Hematopoietic multipotent progenitor cell treated with erythropoietin and hydrocortisone succinate and interleukin-3 and kit ligand, for 17 days (in vitro differentiated cells): Measurements from ENCODE around the gene ATRNL1.
"Not testable (repeated sequence)": the region's sequence is repeated elsewhere in the genome, so short reads cannot be mapped to it uniquely, and the experiment has no call there.

Source experiments
- DNase-seq: peaks from one replicate; pipeline ENCODE4 v3.0.0-alpha.2; 2015; ENCODE audit warnings: low spot score

The ATRNL1 gene

DNA sequence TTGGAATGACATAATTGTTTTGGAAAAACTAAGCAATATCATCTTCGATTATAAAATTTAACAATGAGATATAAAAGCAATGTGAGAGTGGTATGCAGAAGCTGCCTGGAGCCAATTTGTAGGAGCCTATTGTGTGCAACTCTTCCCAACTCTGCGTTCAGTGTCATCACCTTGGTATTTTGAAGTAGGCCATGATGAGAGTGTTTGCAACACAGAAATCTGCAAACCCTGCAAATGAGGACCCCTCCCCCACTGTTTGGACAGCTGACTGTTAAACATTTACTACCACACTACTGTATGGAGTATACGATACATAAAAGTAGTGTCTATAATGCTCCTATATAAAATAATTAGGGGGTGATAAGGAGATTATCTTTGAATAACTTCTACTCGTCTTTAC lies 531.3 kb downstream of the ATRNL1 start:
- DNase-seq, result no peak

DNA sequence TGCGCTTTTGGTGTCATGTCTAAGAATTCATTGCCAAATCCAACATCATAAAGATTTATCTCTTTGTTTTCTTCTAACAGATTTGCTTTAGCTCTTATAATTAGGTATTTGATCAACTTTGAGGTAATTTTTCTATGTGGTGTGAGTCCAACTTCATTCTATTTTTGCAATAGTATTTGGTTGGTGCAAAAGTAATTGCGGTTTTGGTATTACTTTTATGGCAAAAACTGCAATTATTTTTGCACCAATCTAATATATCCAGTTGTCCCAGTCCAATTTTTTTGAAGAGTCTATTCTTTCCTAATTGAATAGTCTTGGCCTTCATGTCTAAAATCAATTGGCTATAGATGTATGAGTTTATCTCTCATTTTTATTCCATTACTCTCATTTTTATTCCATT lies 535.5 kb downstream of the ATRNL1 start:
- DNase-seq, result no peak

DNA sequence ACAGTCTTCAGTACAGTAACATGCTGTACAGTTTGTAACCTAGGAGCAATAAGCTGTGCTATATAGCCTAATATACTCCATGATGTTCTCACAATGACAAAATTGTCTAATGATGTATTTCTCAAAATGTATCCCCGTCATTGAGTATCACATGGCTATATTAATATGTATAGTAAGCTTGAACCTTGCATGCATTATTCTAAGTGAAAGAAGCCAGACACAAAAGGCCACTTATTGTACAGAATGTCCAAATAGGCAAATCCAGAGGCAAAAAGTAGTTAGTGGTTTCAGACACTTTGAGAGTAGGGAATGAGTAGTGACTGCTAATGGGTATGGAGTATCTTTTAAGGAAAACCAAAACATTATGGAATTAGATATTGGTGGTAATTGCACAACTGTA lies 545.1 kb downstream of the ATRNL1 start:
- no peak for DNase-seq

GRCh38 chr10:115649217-115649616 lies 556.1 kb downstream of the ATRNL1 start:
- DNase-seq, result no peak

- DNase-seq, result no peak
Observed at GRCh38 chr10:115653473-115653872, 560.3 kb downstream of the ATRNL1 start.

DNA sequence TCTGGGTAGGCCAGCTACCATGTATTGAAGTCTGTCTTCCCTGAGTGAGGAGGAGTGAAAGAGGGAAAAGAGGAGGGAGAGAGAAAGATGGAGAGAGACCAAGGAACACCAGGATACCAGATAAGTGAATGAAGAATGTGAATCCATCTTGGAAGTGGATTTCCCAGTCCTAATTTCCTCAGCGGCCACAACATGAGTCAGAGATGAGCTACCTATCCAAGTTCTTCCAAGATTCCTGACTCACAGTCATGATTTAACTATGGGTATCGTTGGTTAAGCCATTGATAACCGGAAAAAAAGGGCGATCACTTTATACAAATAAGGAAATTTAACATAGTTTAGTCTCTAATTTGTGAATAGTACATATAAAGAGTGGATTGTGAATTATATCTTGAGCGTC lies 561.8 kb downstream of the ATRNL1 start:
- no peak for DNase-seq

DNA sequence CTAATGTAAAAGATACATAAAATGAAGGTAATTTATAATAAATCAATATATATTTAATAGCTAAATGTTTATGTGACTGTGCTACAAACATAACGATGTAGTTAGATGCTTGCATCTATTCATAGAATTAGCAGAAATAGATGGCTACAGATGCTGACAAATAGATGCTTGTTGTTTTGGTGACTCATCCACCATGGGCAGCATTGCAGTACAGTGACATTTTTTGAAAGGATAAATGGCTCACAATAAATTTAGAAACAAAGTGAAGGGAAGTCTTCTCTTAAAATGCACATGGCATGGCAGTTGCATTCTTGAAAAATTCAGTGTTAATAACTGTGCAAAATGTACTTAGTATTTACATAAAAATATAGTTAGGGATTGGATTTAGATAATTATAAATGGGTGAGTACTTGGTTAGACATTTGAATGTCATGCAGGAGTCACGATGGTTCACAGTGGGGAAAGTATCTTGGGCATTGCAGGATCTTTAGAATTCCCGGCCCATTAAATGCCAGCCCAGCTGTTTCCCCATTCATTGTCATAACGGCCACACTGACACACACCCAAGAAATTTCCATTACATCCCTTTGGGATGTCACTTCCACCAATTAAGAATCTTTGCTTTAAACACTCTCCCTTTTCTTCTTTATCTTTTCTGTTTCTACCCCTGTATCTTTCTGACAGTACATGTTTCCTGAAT lies 564.1 kb downstream of the ATRNL1 start:
- no peak for DNase-seq

- no peak for DNase-seq
Observed at GRCh38 chr10:115659616-115660015, 566.5 kb downstream of the ATRNL1 start.

DNA sequence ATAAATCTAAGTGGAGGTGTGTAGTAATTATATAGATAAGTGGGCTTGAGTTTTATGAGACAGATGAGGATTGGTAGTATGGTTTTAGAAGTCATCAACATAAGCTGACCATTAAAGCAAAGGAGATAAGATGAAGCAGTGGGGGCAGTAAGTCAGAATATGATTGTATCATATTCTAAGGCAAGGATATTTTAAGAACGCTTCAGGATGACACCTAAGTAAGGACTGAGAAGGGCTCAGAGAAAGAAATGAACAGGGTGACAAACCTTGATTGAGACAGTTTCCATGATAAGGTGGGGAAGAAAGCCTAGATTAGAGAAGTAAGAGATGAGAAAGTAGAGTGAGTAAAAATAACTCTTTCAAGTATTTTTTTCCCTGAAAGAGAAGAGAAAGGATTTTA lies 567.2 kb downstream of the ATRNL1 start:
- DNase-seq, result no peak

DNA sequence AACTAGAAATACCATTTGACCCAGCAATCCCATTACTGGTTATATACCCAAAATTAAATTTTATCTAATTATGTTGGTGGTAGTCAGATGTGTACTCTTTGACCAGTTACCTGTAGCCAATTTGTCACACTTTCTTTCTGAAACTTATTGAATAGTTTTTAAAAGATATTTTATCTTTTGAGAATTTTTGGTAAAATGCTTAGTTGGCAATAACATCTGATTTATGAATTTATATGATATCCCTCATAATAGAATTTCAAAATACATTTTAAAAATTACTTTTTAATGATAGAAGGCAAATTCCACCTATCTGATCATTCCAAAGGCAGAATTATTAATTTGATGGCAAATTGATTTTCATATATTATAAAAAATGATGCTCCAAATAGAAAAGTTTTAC lies 569.3 kb downstream of the ATRNL1 start:
- no peak for DNase-seq

DNA sequence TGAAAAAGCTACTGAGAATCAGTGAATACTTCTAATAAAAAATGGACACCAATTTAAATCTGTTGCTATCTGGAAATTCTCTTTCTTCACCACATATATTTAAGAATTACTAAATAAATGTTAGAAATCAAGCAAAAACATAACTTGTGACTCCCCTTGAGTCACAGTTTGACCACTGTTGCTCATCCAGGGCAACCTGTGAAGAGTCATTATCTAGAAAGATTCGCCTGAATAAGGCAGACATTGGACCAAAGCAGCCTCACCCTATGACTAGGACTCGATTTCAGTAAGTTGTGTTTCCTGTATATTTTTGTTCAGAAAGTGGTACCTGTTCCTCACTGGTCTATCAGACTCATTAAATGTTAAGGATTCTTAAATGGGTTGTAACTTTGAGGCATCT lies 572.4 kb downstream of the ATRNL1 start:
- DNase-seq, result no peak

DNA sequence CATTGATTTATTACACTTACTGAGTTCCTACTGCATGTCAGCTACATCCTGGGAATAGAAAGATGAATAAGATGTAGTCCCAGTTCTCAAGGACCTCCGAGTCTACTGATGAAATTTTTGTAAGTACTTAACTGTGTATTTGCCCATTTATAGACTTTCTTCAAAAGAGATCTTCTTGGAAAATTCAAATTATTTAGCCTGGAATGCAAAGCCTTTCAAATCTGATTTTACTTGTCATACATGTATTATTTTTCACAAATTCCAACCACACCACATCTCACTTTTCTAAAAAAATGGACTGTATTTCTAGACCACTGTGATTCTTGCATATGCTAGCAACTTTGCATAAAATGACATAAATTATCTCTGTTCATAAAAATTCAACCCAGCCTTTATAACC lies 581.3 kb downstream of the ATRNL1 start:
- DNase-seq, result no peak

DNA sequence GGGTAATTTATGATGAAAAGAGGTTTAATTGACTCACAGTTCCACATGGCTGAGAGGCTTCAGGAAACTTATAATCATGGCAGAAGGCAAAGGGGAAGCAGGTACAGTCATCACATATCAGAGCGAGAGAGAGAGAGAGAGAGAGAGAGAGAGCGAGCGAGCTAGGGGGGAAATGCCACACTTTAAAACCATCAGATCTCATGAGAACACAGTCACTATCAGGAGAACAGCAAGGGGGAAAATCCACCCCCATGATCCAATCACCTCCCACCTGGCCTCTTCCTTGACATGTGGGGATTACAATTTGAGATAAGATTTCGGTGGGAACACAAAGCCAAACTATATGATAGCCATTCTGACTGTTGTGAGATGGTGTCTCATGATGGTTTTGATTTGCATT lies 603.6 kb downstream of the ATRNL1 start:
- no peak for DNase-seq

DNA sequence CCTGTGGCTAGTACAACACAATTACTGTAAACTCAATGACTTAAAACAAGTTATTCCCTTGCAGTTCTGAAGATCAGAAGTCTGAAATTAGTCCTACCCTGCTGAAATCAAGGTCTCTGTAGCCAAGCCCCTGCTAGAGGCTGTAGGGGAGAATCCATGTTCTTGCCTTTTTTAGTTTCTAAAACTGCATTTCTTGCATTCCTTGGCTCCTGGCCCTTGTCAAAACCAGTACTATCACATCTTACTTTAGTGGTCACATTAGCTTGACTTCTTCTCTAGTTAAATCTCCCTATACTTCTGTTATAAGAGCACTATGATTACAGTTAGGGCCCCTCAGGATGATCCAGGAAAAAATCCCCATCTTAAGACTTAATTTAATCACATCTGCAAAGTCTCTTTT lies 612.9 kb downstream of the ATRNL1 start:
- no peak for DNase-seq

- DNase-seq, result no peak
Observed at GRCh38 chr10:115706488-115707076, 613.4 kb downstream of the ATRNL1 start.

DNA sequence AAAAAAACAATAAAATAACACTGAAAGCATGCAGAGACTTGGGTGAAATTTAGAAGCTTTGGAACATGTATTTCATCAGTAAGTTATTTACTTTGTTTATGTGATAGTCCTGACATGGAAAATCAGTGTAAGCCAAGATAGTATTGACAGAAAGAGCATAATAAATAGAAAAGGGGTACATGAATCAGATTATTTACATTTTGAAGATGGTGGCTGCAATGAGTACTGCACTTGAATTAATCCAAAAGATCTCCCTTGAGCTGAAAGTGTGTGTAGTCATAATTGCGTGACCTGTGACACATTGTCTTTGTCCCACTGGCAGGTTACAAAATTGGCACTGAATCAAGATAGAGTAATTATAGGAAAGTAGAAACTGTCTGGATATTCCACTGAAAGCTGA lies 617.0 kb downstream of the ATRNL1 start:
- DNase-seq, result no peak

DNA sequence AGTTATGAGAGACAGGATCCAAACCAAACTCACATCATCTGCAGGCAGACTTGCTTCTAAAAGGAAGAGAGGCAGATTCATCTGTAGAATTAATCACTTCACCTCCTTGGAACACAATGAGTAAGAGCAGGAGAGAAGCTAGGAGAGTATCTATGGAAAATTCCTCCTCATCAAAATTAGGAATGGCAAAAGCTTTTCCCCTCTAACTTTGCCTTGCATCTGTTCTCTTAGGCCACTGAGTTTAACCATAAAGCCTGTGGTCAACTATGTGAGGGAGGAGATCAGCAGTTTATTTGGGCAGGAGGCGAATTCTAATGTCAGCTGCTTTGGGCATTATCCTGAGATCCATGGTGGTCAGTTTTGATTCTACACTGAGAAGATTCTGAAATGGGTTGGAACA lies 618.1 kb downstream of the ATRNL1 start:
- no peak for DNase-seq

DNA sequence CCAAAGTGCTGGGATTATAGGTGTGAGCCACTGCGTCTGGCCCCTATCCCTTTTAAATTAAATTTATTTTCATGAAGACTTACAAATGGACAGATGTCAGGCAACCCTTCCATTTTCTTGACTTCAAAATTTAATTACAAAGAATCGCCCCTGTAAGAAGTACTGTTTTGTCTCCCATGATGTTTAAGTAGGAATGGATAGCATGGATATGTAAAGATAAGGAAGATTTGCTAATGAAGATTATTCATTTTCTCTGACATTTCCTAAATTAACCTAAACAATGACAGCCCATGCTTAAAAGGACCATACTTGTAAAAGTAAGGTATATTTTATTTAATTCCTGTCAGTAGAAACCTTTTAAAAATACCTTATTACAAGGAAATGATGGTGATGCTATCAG lies 627.0 kb downstream of the ATRNL1 start:
- DNase-seq, result no peak

- no peak for DNase-seq
Observed at GRCh38 chr10:115727129-115727528, 634.0 kb downstream of the ATRNL1 start.

DNA sequence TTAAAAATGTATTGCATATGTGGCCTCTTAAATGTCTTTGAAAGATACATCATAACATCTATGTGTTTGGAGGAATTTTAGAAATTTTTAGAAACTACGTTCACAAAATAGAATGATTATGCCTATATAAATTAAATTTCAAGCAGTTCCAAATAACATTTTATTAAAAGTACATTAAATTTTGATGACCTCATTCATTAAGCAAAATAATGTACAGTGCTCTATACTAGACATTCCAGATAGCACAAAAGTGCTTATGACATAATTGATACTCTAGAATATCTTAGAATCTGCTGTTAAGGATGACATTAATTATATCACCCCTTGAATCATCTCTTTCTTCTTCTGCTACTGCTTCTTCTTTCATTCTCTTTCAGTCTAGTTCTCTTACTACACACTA lies 650.9 kb downstream of the ATRNL1 start:
- DNase-seq, result no peak

DNA sequence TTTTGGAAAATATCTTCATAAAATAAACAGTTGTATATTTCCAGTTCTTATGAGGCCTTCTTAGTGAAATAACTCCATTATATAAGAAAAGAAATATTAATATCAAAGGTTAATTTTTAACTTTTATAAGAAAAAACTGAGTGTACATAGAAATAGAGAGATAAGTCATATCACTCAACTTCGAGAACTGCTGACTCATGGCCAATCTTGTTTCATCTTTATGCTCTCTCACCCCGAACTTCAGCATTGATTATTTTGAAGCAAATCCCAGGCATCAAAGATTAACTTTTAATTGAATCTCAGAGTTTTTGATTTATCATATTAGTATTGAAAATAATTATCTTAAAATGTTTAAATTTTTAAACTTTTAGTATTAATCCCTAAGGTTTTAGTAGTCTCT lies 652.8 kb downstream of the ATRNL1 start:
- DNase-seq, result no peak

DNA sequence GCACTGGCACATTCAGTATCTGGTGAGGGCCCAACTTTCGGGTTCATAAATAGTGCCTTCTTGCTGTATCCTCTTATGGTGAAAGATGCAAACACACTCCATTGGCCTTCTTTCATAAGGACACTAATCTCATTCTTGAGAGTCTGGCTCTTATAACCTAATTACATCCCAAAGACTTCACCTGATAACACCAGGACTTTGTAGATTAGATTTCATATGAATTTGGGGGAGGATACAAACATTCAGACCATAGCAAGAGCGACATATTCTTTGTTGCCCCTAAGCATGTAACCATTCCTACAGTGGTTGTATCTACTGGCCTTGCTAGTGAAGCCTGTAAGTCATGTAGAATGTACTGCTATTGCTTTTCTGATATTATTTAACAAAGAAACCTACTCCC lies 654.6 kb downstream of the ATRNL1 start:
- DNase-seq, result no peak

DNA sequence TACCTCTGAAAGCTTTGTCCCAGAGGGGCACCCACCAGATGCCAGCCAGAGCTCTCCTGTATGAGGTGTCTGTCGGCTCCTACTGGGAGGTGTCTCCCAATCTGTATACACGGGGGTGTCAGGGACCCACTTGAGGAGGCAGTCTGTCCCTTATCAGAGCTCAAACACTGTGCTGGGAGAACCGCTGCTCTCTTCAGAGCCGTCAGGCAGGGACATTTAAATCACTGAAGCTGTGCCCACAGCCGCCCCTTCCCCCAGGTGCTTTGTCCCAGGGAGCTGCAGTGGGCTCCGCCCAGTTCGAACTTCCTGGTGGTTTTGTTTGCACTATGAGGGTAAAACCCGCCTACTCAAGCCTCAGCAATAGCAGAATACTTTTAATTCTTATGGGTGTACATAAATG lies 665.3 kb downstream of the ATRNL1 start:
- not testable (repeated sequence) for DNase-seq

DNA sequence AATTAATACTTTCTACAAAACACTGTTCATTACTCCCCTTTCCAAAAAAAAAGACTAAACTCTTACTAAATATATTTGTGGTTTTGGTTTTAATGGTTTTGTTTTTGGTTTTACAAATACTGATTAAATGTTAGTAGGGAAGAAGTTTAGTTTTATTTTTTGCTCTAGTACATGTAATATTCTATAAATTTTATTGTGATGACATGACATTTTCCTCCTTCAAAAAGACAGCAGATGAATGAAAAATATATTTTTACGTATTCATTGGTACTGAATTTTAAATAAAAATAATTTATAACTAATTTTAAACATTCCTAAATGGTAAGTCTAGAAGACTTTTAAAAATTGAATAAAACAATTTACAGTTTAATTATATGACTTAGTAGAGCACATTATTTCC lies 667.0 kb downstream of the ATRNL1 start:
- DNase-seq, result no peak
